HG02571 (cell line): Measurements from ENCODE around the gene TECRL.

Experiments used
- ATAC-seq: cut with Tn5 transposase; IDR thresholded peaks from one replicate; pipeline ENCODE4 v1.9.1; 2021; ENCODE audit warnings: mild to moderate bottlenecking, moderate library complexity; ENCODE audit not compliant: unreplicated experiment

TECRL gene

DNA sequence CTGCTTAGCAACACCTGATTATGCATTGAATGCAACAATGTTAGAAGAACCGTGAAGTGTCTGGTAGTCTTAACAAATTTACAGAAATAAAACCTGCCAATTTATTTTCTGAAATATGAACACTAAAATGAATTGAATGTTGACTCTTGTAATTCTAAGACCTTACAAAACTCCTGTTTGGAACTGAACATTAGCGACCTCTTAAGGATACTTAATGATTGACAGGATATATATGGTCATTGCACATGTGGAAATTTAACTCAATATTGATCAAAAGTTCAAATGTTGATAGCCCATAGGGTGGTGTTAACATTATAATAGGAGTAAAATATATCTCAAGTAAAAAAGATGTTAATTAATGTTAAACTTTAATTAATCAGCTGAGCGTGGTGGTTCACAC lies 79.1 kb downstream of the TECRL start:
- no peak for ATAC-seq

- ATAC-seq = no peak
Measured at GRCh38 chr4:64327237-64327636, 82.0 kb downstream of the TECRL start.

- ATAC-seq = no peak
Measured at GRCh38 chr4:64326507-64326906, 82.7 kb downstream of the TECRL start.

GRCh38 chr4:64306255-64306565 lies 103.0 kb downstream of the TECRL start:
- no peak for ATAC-seq

GRCh38 chr4:64305565-64306254 lies 103.5 kb downstream of the TECRL start:
- ATAC-seq = no peak

- no peak for ATAC-seq
Measured at GRCh38 chr4:64272432-64272831, 136.8 kb downstream of the TECRL start.

- no peak for ATAC-seq
Measured at GRCh38 chr4:64271601-64272081, 137.6 kb downstream of the TECRL start.

DNA sequence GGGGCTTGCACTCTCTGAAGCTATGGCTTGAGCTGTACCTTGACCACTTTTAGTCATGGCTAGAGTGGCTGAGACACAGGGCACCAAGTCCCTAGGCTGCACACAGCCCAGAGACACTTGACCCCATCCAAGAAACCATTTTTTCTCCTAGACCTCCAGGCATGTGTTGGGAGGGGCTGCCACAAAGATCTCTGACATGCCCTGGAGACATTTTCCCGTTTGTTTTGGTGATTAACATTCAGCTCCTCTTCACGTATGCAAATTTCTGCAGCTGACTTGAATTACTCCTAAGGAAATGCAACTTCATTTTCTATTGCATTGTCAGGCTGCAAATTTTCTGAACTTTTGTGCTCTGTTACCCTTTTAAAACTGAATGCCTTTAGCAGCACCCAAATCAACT lies 142.6 kb downstream of the TECRL start:
- no peak for ATAC-seq

- no peak for ATAC-seq
Measured at GRCh38 chr4:64266263-64266662, 143.0 kb downstream of the TECRL start.

DNA sequence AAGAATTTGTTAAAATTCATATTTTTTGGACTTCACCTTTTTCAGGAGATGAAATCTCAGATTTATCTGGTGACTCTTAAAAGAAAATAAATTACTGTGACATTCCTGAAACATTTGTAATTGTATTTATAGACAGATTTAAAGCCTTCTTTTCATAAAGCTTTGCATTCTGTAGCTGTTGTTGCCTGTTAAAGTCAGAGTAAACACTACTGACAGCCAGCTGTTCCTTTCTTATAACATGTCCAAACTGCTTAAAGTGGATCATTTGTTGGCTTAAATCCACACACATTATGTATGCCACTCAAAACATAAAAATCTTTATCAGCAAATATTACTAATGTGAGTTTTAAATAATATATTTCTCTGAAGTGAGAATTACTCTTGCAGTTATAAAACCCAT lies 157.5 kb downstream of the TECRL start:
- ATAC-seq = no peak

DNA sequence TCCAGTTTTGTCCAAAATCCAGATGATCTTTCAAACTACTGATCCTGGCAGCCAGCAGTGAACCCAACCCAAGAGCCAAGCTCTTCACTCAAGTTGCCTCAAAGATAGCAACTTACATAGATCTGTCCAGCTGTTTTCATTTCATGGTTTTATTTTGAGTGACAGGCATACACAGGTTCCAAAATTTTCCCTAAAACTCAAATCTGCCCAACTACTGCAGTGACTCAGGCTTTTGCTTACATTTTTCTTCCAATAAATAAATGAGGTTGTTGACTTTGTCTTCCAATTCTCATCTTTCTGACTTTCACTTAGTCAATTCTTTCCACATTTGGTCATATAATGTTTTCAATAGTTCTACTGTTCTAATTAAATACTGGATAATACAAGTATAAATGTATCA lies 158.8 kb downstream of the TECRL start:
- ATAC-seq = no peak

GRCh38 chr4:64250061-64250460 lies 159.2 kb downstream of the TECRL start:
- no peak for ATAC-seq

DNA sequence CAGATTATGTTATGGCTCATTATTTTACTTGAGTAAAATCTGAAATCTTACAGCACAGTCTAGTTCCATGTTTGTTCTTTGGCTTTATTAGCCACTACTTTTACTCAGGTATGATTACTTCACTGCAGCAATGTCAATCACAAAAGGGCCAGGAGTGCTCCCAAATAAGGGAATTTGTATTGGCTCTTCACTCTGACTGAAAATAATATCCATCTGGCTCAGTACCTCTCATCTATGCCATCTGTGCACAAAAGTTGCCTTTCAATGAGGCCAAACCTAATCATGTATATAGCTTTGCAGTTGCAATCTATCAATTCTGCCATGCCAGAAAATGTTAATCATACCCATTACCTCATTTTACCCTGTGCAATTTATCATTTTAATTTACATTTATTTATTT lies 161.1 kb downstream of the TECRL start:
- no peak for ATAC-seq

DNA sequence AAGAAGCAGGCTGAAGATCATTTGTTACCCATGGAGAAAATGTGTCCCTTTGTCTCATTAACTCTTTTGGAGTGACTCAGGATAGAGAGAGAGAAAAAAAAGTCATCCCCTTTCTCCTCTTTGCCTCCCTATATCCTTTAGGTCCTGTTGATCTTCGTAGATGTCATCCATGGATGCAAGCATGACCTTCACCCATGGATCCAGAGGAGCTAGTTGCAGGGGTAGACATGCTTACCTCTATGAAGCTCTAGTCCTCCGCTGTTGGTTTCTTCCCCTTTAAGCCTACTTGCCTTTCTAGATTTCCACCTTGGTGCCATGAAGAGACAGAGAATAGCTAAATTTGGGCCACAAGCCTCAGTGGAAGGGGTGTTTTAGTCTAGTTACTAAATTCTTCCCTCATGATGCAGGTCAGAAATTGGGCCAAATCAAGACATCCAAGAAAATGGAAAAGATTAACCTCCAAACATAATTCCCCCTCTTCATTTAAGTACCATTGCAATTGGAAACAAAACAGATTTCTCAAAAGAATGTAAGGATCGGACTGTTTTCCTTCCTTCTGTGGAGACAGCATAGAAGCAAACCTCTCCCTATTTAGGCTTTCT lies 178.4 kb downstream of the TECRL start:
- no peak for ATAC-seq
